GM19238 (cell line): Measurements from ENCODE around the gene SUGCT.

Experiments
- DNase-seq: peaks from one replicate; pipeline ENCODE4 v3.0.0; 2011; ENCODE audit warnings: low spot score; ENCODE audit not compliant: insufficient read length

Gene SUGCT

DNA sequence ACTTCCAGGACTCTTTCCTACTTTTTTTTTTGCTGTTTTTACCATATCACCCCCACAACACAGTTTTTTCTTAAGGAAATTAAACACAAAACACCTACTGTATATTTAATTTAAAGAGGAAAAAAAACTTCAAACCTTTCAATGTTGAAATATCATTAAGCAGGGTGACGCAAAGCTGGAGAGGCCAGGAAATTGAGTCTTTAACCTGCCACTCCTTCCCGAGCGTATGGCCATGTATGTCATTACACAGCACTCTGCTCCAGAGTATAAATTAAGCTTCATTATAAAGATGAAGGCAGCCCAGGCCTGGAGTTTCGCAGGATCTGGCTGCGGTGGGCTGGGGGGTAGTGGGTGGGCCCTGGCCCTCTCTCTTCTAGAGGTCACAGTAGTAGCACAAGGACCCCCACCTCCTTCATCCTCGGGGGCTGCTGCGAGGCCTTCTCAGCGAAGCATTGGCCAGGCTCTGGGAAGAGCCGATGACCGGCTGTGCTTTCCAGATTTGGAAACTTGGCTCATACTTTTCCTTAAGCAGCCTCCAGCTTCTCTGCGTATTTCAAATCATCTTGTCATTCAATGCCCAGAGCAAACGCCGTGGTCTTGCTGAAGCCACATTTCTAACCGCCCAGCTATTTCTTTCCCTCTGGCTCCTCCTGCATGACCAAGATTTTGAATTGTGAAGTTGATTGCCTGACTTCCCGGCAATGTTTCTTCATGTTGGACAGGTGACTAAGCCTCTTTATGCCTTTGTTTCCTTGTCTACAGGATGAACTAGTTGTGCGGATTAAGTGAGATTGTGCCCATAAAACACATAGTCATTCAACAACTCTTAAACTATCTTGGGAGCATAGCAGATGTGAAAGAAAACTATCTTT lies 765.1 kb downstream of the SUGCT start:
- DNase-seq = no peak

DNA sequence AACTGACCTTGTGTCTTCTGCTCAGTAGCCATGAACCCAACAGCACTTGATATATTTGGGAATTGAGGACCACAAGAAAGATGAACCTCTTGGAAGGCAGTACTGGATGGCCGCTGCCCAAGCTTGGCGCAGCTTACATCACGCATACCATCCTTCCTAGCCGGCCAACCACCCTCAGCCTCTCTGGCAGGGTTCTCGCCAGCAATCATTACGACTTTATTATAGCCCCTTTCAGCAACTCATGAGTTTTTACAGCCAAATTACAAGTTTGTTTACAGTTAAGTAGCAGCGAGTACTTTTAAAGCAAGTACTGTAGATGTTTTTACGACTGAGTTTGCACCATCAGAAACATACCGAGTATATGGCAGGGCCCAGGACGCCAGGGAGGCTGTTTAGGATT lies 769.1 kb downstream of the SUGCT start:
- no peak for DNase-seq

GRCh38 chr7:40907286-40907685 lies 772.5 kb downstream of the SUGCT start:
- DNase-seq = no peak

DNA sequence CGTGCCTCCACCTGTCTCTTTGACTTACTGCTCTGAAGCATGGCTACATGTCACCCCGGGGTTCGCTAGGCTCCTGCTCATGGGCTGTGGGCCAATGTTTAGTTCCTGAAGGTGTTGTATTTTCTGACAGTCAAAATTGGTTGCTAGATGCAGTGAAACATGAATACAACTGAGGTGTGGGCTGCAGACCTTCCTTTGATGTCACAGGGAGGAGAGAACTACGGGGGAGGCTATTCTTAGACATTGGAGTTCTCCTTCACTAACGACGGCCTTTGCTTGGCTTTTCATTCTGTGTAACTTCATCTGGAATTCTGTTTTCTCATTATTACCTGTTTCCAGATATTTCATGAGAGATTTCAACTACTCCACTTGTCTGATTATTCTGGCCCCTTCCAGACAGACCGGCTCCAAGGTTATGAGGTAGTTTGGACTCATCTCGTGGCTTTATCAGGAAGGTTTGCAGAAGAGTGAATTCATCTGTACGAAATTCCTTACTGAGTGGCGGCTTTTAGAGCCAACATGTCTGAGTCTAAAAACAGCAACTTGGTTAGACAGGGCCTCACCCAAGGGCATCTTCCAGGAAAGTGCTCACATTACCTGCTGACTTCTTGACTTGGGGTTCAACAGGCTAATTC lies 774.7 kb downstream of the SUGCT start:
- DNase-seq = no peak
